HepG2 (cell line): ENCODE results near the gene ZDHHC16. TPM values are rescaled to one million over a fixed set of nuclear protein-coding genes. Genes with fewer than 3 reads are reported as not detected.

ENCODE experiments used
- polyA plus RNA-seq, 8 experiments: library from polyadenylated mRNA; depleted of rRNA in 3 of 8; stranded (reverse) in 7 of 8; unstranded in 1 of 8; fragments of >200 nt; fragmentation: Illumina TruSeq in 4 of 8; extraction: Trizol in 4 of 8; gene quantifications; 2 replicates each; pipeline versions ENCODE4 v1.2.1 to v1.2.3, GENCODE V29; 2011 to 2016; ENCODE audit warnings: low read depth in 4 of 8, missing spikeins in 1 of 8, mixed read lengths in 1 of 8; ENCODE audit not compliant: insufficient read depth in 1 of 8
- small RNA-seq, 3 experiments: library from RNA; depleted of rRNA; stranded (forward); fragments of <200 nt; gene quantifications; one replicate each; pipeline ENCODE3, GENCODE V24; 2012; ENCODE audit warnings: low read depth in 2 of 3, low replicate concordance in 1 of 3; ENCODE audit not compliant: insufficient read length in 3 of 3, insufficient read depth in 2 of 3
- total RNA-seq, 5 experiments: library from RNA; depleted of rRNA; stranded (reverse); fragments of >200 nt; fragmentation: Illumina TruSeq; extraction: Trizol; gene quantifications; 2 replicates each; pipeline ENCODE4 v1.2.3, GENCODE V29; 2016; ENCODE audit warnings: low read depth in 1 of 5

Gene ZDHHC16
- total and polyA plus RNA-seq, 2 of the 13 experiments (the other 11 are each of a cell fraction or from before 2014, with no cell fraction given), result 40.8 to 41.8 TPM

Small RNA genes within 50 kb of the gene (small RNA-seq; reads per million reads assigned to genes)
- gene RF00019, result 0 reads per million in 3 experiments

Other genes with a start within 250 kb of the ZDHHC16 start
- 10.0 and 15.6 TPM in 2 replicates for gene ARHGAP19, start 153.5 kb upstream of the ZDHHC16 start, total RNA-seq (2016; rRNA removed; fragmentation: Illumina TruSeq; extraction: Trizol)
- 4.3 and 7.6 TPM in 2 replicates for gene ARHGAP19, start 153.5 kb upstream of the ZDHHC16 start, polyA plus RNA-seq (2011; rRNA removed)
- gene FRAT1, start 126.9 kb upstream of the ZDHHC16 start, total RNA-seq (2016; rRNA removed; fragmentation: Illumina TruSeq; extraction: Trizol), result 1.3 and 2.3 TPM in 2 replicates
- gene FRAT1, start 126.9 kb upstream of the ZDHHC16 start, polyA plus RNA-seq (2011; rRNA removed), result 1.7 TPM in 2 replicates
- gene FRAT2, start 111.4 kb upstream of the ZDHHC16 start, total RNA-seq (2016; rRNA removed; fragmentation: Illumina TruSeq; extraction: Trizol), result 10.1 and 14.1 TPM in 2 replicates
- gene FRAT2, start 111.4 kb upstream of the ZDHHC16 start, polyA plus RNA-seq (2011; rRNA removed), result 6.3 and 7.2 TPM in 2 replicates
- gene RRP12, start 44.8 kb upstream of the ZDHHC16 start, total RNA-seq (2016; rRNA removed; fragmentation: Illumina TruSeq; extraction: Trizol), result 30.6 and 39.4 TPM in 2 replicates
- 13.2 and 18.6 TPM in 2 replicates for gene RRP12, start 44.8 kb upstream of the ZDHHC16 start, polyA plus RNA-seq (2011; rRNA removed)
- gene PGAM1, start 20.0 kb upstream of the ZDHHC16 start, total RNA-seq (2016; rRNA removed; fragmentation: Illumina TruSeq; extraction: Trizol), result 354 and 442 TPM in 2 replicates
- 403 and 483 TPM in 2 replicates for gene PGAM1, start 20.0 kb upstream of the ZDHHC16 start, polyA plus RNA-seq (2011; rRNA removed)
- gene EXOSC1, start 169 bp upstream of the ZDHHC16 start, total RNA-seq (2016; rRNA removed; fragmentation: Illumina TruSeq; extraction: Trizol), result 39.9 and 47.6 TPM in 2 replicates
- 36.3 and 38.0 TPM in 2 replicates for gene EXOSC1, start 169 bp upstream of the ZDHHC16 start, polyA plus RNA-seq (2011; rRNA removed)
- gene MMS19, start 52.2 kb downstream of the ZDHHC16 start, total RNA-seq (2016; rRNA removed; fragmentation: Illumina TruSeq; extraction: Trizol), result 76.4 and 95.9 TPM in 2 replicates
- gene MMS19, start 52.2 kb downstream of the ZDHHC16 start, polyA plus RNA-seq (2011; rRNA removed), result 106 and 107 TPM in 2 replicates
- 5.8 and 7.9 TPM in 2 replicates for gene UBTD1, start 52.7 kb downstream of the ZDHHC16 start, total RNA-seq (2016; rRNA removed; fragmentation: Illumina TruSeq; extraction: Trizol)
- 10.0 and 11.4 TPM in 2 replicates for gene UBTD1, start 52.7 kb downstream of the ZDHHC16 start, polyA plus RNA-seq (2011; rRNA removed)
- not detected in 2 replicates for gene ANKRD2, start 126.6 kb downstream of the ZDHHC16 start, total RNA-seq (2016; rRNA removed; fragmentation: Illumina TruSeq; extraction: Trizol)
- gene ANKRD2, start 126.6 kb downstream of the ZDHHC16 start, polyA plus RNA-seq (2011; rRNA removed), result not detected in 2 replicates
- gene HOGA1, start 138.2 kb downstream of the ZDHHC16 start, total RNA-seq (2016; rRNA removed; fragmentation: Illumina TruSeq; extraction: Trizol), result 18.8 and 19.5 TPM in 2 replicates
- gene HOGA1, start 138.2 kb downstream of the ZDHHC16 start, polyA plus RNA-seq (2011; rRNA removed), result 7.1 and 7.6 TPM in 2 replicates
- 0.28 and 1.6 TPM in 2 replicates for gene C10orf62, start 143.5 kb downstream of the ZDHHC16 start, total RNA-seq (2016; rRNA removed; fragmentation: Illumina TruSeq; extraction: Trizol)
- gene C10orf62, start 143.5 kb downstream of the ZDHHC16 start, polyA plus RNA-seq (2011; rRNA removed), result 0.61 and 0.74 TPM in 2 replicates
- gene MORN4, start 187.3 kb downstream of the ZDHHC16 start, total RNA-seq (2016; rRNA removed; fragmentation: Illumina TruSeq; extraction: Trizol), result 3.4 and 4.2 TPM in 2 replicates
- gene MORN4, start 187.3 kb downstream of the ZDHHC16 start, polyA plus RNA-seq (2011; rRNA removed), result 9.1 and 10.8 TPM in 2 replicates
- 14.3 and 16.6 TPM in 2 replicates for gene PI4K2A, start 194.5 kb downstream of the ZDHHC16 start, total RNA-seq (2016; rRNA removed; fragmentation: Illumina TruSeq; extraction: Trizol)
- 10.9 and 12.3 TPM in 2 replicates for gene PI4K2A, start 194.5 kb downstream of the ZDHHC16 start, polyA plus RNA-seq (2011; rRNA removed)
- 39.8 and 47.6 TPM in 2 replicates for gene AVPI1, start 241.1 kb downstream of the ZDHHC16 start, total RNA-seq (2016; rRNA removed; fragmentation: Illumina TruSeq; extraction: Trizol)
- gene AVPI1, start 241.1 kb downstream of the ZDHHC16 start, polyA plus RNA-seq (2011; rRNA removed), result 60.6 and 61.2 TPM in 2 replicates